CD14-positive monocyte (primary cell): Measurements from ENCODE around the gene DYNLT3. TPM values are rescaled to one million over a fixed set of nuclear protein-coding genes. Genes with fewer than 3 reads are reported as not detected.
A peak's percentile ranks its signal among the peaks of the same experiment; 100 is the strongest.

ENCODE experiments used
- DNase-seq, 3 donors: peaks; one replicate each; pipeline ENCODE4 v3.0.0-alpha.2; 2011 to 2022
- H2AFZ ChIP-seq: 2 replicates; pipeline ENCODE4 v1.6.0; 2012; ENCODE audit warnings: mild to moderate bottlenecking, low read depth, low read length, inconsistent platforms; ENCODE audit not compliant: insufficient read depth, poor library complexity, severe bottlenecking
- H3K27ac ChIP-seq, 2 donors: 1 replicate in 1 of 2; 2 replicates in 1 of 2; pipeline ENCODE4 v1.5.1; 2012 to 2013; ENCODE audit warnings: low read length in 2 of 2, control low read depth in 1 of 2, inconsistent platforms in 1 of 2, low read depth in 1 of 2, mild to moderate bottlenecking in 1 of 2
- H3K27me3 ChIP-seq, 2 donors: one replicate each; pipeline versions ENCODE4 v1.6.0 to v1.6.1; 2011 to 2013; ENCODE audit warnings: low read length in 2 of 2; ENCODE audit not compliant: control insufficient read depth in 2 of 2, insufficient read depth in 2 of 2
- H3K36me3 ChIP-seq, 2 donors: replicated peaks in 1 of 2; 1 replicate in 1 of 2; 2 replicates in 1 of 2; pipeline versions ENCODE4 v1.5.1 to v1.6.1; 2012 to 2013; ENCODE audit warnings: low read length in 2 of 2, control low read depth in 1 of 2, inconsistent platforms in 1 of 2, mild to moderate bottlenecking in 1 of 2; ENCODE audit not compliant: insufficient read depth in 2 of 2, control insufficient read depth in 1 of 2
- H3K4me1 ChIP-seq, 2 donors: 1 replicate in 1 of 2; 2 replicates in 1 of 2; pipeline versions ENCODE4 v1.5.1 to v1.6.1; 2012 to 2013; ENCODE audit warnings: low read length in 2 of 2, control low read depth in 1 of 2, inconsistent platforms in 1 of 2, mild to moderate bottlenecking in 1 of 2, moderate library complexity in 1 of 2; ENCODE audit not compliant: insufficient read depth in 2 of 2, control insufficient read depth in 1 of 2
- H3K4me2 ChIP-seq: replicated peaks from 2 replicates; pipeline ENCODE3; 2012; ENCODE audit warnings: low read length, moderate library complexity, mild to moderate bottlenecking; ENCODE audit not compliant: poor library complexity, severe bottlenecking; ENCODE audit errors: extremely low read depth
- H3K4me3 ChIP-seq, 3 experiments: fragments of 200-600 bp in 1 of 3; sonication (generic) in 1 of 3; replicated peaks in 1 of 3; 1 replicate in 2 of 3; 2 replicates in 1 of 3; pipeline ENCODE4 v1.5.1; 2011 to 2013; ENCODE audit warnings: low read length in 3 of 3, mild to moderate bottlenecking in 3 of 3, control low read depth in 2 of 3, low read depth in 2 of 3, inconsistent platforms in 1 of 3, moderate library complexity in 1 of 3
- H3K79me2 ChIP-seq: 2 replicates; pipeline ENCODE4 v1.6.0; 2012; ENCODE audit warnings: mild to moderate bottlenecking, control low read depth, inconsistent platforms, low read length, moderate library complexity; ENCODE audit not compliant: insufficient read depth
- H3K9ac ChIP-seq: 2 replicates; pipeline ENCODE4 v1.6.0; 2017; ENCODE audit warnings: low read length, mild to moderate bottlenecking; ENCODE audit not compliant: insufficient read depth, poor library complexity, severe bottlenecking
- H3K9me3 ChIP-seq, 2 donors: replicated peaks in 1 of 2; 1 replicate in 1 of 2; 2 replicates in 1 of 2; pipeline versions ENCODE4 v1.5.1 to v1.6.1; 2012 to 2013; ENCODE audit warnings: low read length in 2 of 2, control low read depth in 1 of 2; ENCODE audit not compliant: control insufficient read depth in 1 of 2, insufficient read depth in 1 of 2
- H4K20me1 ChIP-seq: 2 replicates; pipeline ENCODE4 v1.6.0; 2012; ENCODE audit warnings: mild to moderate bottlenecking, low read length, control low read depth, moderate library complexity; ENCODE audit not compliant: insufficient read depth
- H3K27ac Mint-ChIP-seq, 7 donors: one replicate each; pipeline ENCODE4 v1.8.0; 2020; ENCODE audit warnings: mild to moderate bottlenecking in 7 of 7, mixed read lengths in 7 of 7, moderate library complexity in 6 of 7, inconsistent platforms in 2 of 7
- H3K27me3 Mint-ChIP-seq, 3 donors: one replicate each; pipeline ENCODE4 v1.8.0; 2021 to 2022; ENCODE audit warnings: low read depth in 3 of 3, mild to moderate bottlenecking in 3 of 3, mixed read lengths in 3 of 3, moderate library complexity in 3 of 3, inconsistent platforms in 1 of 3
- H3K36me3 Mint-ChIP-seq, 2 donors: one replicate each; pipeline ENCODE4 v1.8.0; 2020; ENCODE audit warnings: mixed read lengths in 2 of 2, inconsistent platforms in 1 of 2, mild to moderate bottlenecking in 1 of 2
- H3K4me1 Mint-ChIP-seq: one replicate; pipeline ENCODE4 v1.8.0; 2020; ENCODE audit warnings: mild to moderate bottlenecking, mixed read lengths
- H3K4me3 Mint-ChIP-seq, 2 donors: one replicate each; pipeline ENCODE4 v1.8.0; 2020; ENCODE audit warnings: mild to moderate bottlenecking in 2 of 2, mixed read lengths in 2 of 2, moderate library complexity in 1 of 2
- H3K9me3 Mint-ChIP-seq, 7 donors: one replicate each; pipeline ENCODE4 v1.8.0; 2020 to 2022; ENCODE audit warnings: mixed read lengths in 7 of 7, mild to moderate bottlenecking in 6 of 7, moderate library complexity in 6 of 7, inconsistent platforms in 2 of 7
- WGBS: methylation state at CpG from one replicate; pipeline ENCODE4 v1.1.5; 2013; ENCODE audit warnings: missing lambda C conversion rate; ENCODE audit not compliant: insufficient coverage; 5-methylcytosine and 5-hydroxymethylcytosine counted together
- intact Hi-C, 2 donors: fragments of 100-400 bp; cut with micrococcal nuclease; formaldehyde crosslinking; loops; one replicate each; pipeline versions ENCODE4 v1.15.0 to v1.15.1; 2023
- polyA plus RNA-seq, 3 donors: library from polyadenylated mRNA; depleted of rRNA in 1 of 3; unstranded in 2 of 3; stranded (reverse) in 1 of 3; fragments of 300-500 nt in 2 of 3; fragments of >200 nt in 1 of 3; fragmentation: Illumina TruSeq in 2 of 3; gene quantifications; 1 replicate in 2 of 3; 2 replicates in 1 of 3; pipeline ENCODE4 v1.2.3, GENCODE V29; 2012 to 2021
- TF ChIP-seq, protein P1 (sequence below): fragments of 200-600 bp; IDR thresholded peaks from one replicate; pipeline ENCODE4 v1.8.0; 2022; ENCODE audit warnings: antibody characterized with exemption, mild to moderate bottlenecking

The DYNLT3 gene
- polyA plus RNA-seq, 3 donors, result 9.4 to 21.9 (median 15.2) TPM

GRCh38 chrX:37815366-37815765, 32.0 kb downstream of the DYNLT3 start:
- Histone ChIP-seq H3K4me3 (no peak overlapping the region), H3K9ac (no peak overlapping the region), H3K27ac (peak overlapping the region in 1 of 2 donors; percentile 48), H3K36me3 (peaks cover 29 to 37% of the 10 kb centered on the region in 2 donors), H3K27me3 (peaks cover 0 to 3% of the 10 kb centered on the region in 2 donors), H3K4me1 (peaks cover 74 to 75% of the 10 kb centered on the region in 2 donors), H4K20me1 (no peaks in the 10 kb centered on the region), H2AFZ (no peak overlapping the region), H3K79me2 (no peaks in the 10 kb centered on the region), H3K9me3 (no peaks in the 10 kb centered on the region), H3K4me2 (peak overlapping the region; percentile 44)
- intact Hi-C loops, result no loop called here
- Mint-ChIP-seq H3K4me3 (no peak overlapping the region), H3K4me1 (peaks cover 80% of the 10 kb centered on the region), H3K27ac (peak overlapping the region; percentile 46 to 88 (median 86)), H3K27me3 (peaks cover 0 to 11% (median 0%) of the 10 kb centered on the region in 3 donors), H3K36me3 (peaks cover 29 to 35% of the 10 kb centered on the region in 2 donors), H3K9me3 (peaks cover 0 to 3% (median 0%) of the 10 kb centered on the region in 7 donors)
- DNase-seq, result peak in 1 of 3 donors; percentile 55
- no CpG with 5 or more reads among the region's 5 CpGs for WGBS
- TF ChIP-seq, protein P1, sequence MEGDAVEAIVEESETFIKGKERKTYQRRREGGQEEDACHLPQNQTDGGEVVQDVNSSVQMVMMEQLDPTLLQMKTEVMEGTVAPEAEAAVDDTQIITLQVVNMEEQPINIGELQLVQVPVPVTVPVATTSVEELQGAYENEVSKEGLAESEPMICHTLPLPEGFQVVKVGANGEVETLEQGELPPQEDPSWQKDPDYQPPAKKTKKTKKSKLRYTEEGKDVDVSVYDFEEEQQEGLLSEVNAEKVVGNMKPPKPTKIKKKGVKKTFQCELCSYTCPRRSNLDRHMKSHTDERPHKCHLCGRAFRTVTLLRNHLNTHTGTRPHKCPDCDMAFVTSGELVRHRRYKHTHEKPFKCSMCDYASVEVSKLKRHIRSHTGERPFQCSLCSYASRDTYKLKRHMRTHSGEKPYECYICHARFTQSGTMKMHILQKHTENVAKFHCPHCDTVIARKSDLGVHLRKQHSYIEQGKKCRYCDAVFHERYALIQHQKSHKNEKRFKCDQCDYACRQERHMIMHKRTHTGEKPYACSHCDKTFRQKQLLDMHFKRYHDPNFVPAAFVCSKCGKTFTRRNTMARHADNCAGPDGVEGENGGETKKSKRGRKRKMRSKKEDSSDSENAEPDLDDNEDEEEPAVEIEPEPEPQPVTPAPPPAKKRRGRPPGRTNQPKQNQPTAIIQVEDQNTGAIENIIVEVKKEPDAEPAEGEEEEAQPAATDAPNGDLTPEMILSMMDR, result no peak

- no CpG with 5 or more reads among the region's 4 CpGs for WGBS
- H2AFZ ChIP-seq, result no peak overlapping the region
- no peak overlapping the region for H3K4me3 Mint-ChIP-seq
- peaks cover 0 to 2% (median 0%) of the 10 kb centered on the region in 7 donors for H3K9me3 Mint-ChIP-seq
- peaks cover 0 to 3% of the 10 kb centered on the region in 2 donors for H3K27me3 ChIP-seq
- peak overlapping the region; percentile 72 to 87 (median 78) for H3K27ac Mint-ChIP-seq
- peak overlapping the region in 1 of 3 experiments; percentile 9 for H3K4me3 ChIP-seq
- no peaks in the 10 kb centered on the region for H3K9me3 ChIP-seq
- peak overlapping the region; percentile 42 to 63 for H3K27ac ChIP-seq
- H3K36me3 ChIP-seq, result peaks cover 47 to 54% of the 10 kb centered on the region in 2 donors
- H3K4me2 ChIP-seq, result peak overlapping the region; percentile 1
- TF ChIP-seq, protein P1, result no peak
- peaks cover 0 to 6% (median 0%) of the 10 kb centered on the region in 3 donors for H3K27me3 Mint-ChIP-seq
- peaks cover 41 to 50% of the 10 kb centered on the region in 2 donors for H3K36me3 Mint-ChIP-seq
- no peak overlapping the region for H3K9ac ChIP-seq
- peaks cover 10% of the 10 kb centered on the region for H3K79me2 ChIP-seq
- peak in 1 of 3 donors; percentile 39 for DNase-seq
- peaks cover 90 to 92% of the 10 kb centered on the region in 2 donors for H3K4me1 ChIP-seq
- intact Hi-C loops, result no loop called here
- peaks cover 86% of the 10 kb centered on the region for H3K4me1 Mint-ChIP-seq
- H4K20me1 ChIP-seq, result no peaks in the 10 kb centered on the region
These were observed 33.8 kb downstream of the DYNLT3 start for GRCh38 chrX:37813570-37813969.
